ENCODE data around the gene RTP4. TPM values are rescaled to one million over a fixed set of nuclear protein-coding genes. Genes with fewer than 3 reads are reported as not detected.

Gene RTP4
- under 1 TPM; 0.43 to 0.81 TPM for total RNA-seq

GRCh38 chr3:187368251-187369088, at the start of gene RTP4:
Gene RTP4, plus strand, starts transcription at chr3:187368385. Its CDS starts 57 bp downstream, at chr3:187368442.
- peaks cover 18% of the 10 kb centered on the region for H3K4me1 Mint-ChIP-seq (ENCODE audit: low read depth)
- H3K27me3 Mint-ChIP-seq (ENCODE audit: low read depth): no peaks in the 10 kb centered on the region
- DNase-seq: peak; percentile 57
- peak within 1 kb of the TSS; percentile 82 for H3K4me3 Mint-ChIP-seq
- CTCF ChIA-PET: interaction anchor here (0.7 to 2.0 kb wide), 10 partner anchors 9 to 345 kb away, joined by 3 to 8 read pairs (median 4); partner anchors contain the start of gene RPL39L
- intact Hi-C loops (cut with micrococcal nuclease): loop anchor here (5.0 kb wide), 1 partner anchor 236 kb away; no protein-coding TSS in a partner anchor
- peaks cover 25% of the 10 kb centered on the region for H3K36me3 Mint-ChIP-seq (ENCODE audit: low read depth)
- peak within 1 kb of the TSS; percentile 88 for H3K27ac Mint-ChIP-seq
- peaks cover 4% of the 10 kb centered on the region for H3K9me3 Mint-ChIP-seq

GRCh38 chr3:187318819-187319616, 49.2 kb upstream of the RTP4 start:
- H3K4me3 Mint-ChIP-seq: no peak overlapping the region
- CTCF ChIA-PET: interaction anchor here (0.6 to 9.8 kb wide), 71 partner anchors 9 to 1302 kb away, joined by 3 to 283 read pairs (median 4); partner anchors contain the start of genes RTP2 and RTP4
- H3K36me3 Mint-ChIP-seq (ENCODE audit: low read depth): no peaks in the 10 kb centered on the region
- peaks cover 27% of the 10 kb centered on the region for H3K27me3 Mint-ChIP-seq (ENCODE audit: low read depth)
- H3K4me1 Mint-ChIP-seq (ENCODE audit: low read depth): peaks cover 7% of the 10 kb centered on the region
- H3K9me3 Mint-ChIP-seq: no peaks in the 10 kb centered on the region
- DNase-seq: peak; percentile 51
- H3K27ac Mint-ChIP-seq: no peak overlapping the region
- intact Hi-C loops (cut with micrococcal nuclease): loop anchor here (1.0 to 10.0 kb wide), 9 partner anchors 99 to 1830 kb away; no protein-coding TSS in a partner anchor

GRCh38 chr3:187319699-187320302, 48.4 kb upstream of the RTP4 start:
- H3K4me1 Mint-ChIP-seq (ENCODE audit: low read depth): peaks cover 7% of the 10 kb centered on the region
- no peaks in the 10 kb centered on the region for H3K36me3 Mint-ChIP-seq (ENCODE audit: low read depth)

GRCh38 chr3:187321766-187322165, 46.4 kb upstream of the RTP4 start:
- Mint-ChIP-seq H3K27ac (no peak overlapping the region), H3K4me3 (no peak overlapping the region), H3K36me3 (ENCODE audit: low read depth) (no peaks in the 10 kb centered on the region), H3K4me1 (ENCODE audit: low read depth) (peaks cover 7% of the 10 kb centered on the region), H3K9me3 (no peaks in the 10 kb centered on the region), H3K27me3 (ENCODE audit: low read depth) (peaks cover 19% of the 10 kb centered on the region)
- CTCF ChIA-PET: interaction anchor here (0.6 to 9.8 kb wide), 6 partner anchors 9 to 674 kb away, joined by 3 to 283 read pairs (median 6); no protein-coding TSS in a partner anchor
- intact Hi-C loops (cut with micrococcal nuclease): no loop called here
- DNase-seq: no peak

More at GRCh38 chr3:187319699-187320302, 48.4 kb upstream of the RTP4 start:
- CTCF ChIA-PET: interaction anchor here (0.6 to 9.8 kb wide), 66 partner anchors 8 to 1885 kb away, joined by 3 to 283 read pairs (median 5); partner anchors contain the start of genes RTP2 and RTP4
- Mint-ChIP-seq H3K9me3 (no peaks in the 10 kb centered on the region), H3K27me3 (ENCODE audit: low read depth) (peaks cover 21% of the 10 kb centered on the region), H3K27ac (no peak overlapping the region), H3K4me3 (no peak overlapping the region)
- DNase-seq: peak; percentile 82
- intact Hi-C loops (cut with micrococcal nuclease): loop anchor here (1.0 to 10.0 kb wide), 9 partner anchors 100 to 1829 kb away; no protein-coding TSS in a partner anchor

GRCh38 chr3:187322291-187322690, 45.9 kb upstream of the RTP4 start:
- no peaks in the 10 kb centered on the region for H3K36me3 Mint-ChIP-seq (ENCODE audit: low read depth)
- no peaks in the 10 kb centered on the region for H3K9me3 Mint-ChIP-seq
- CTCF ChIA-PET: interaction anchor here (0.9 to 9.8 kb wide), 4 partner anchors 11 to 356 kb away, joined by 3 to 283 read pairs (median 42); no protein-coding TSS in a partner anchor
- H3K27me3 Mint-ChIP-seq (ENCODE audit: low read depth): peaks cover 14% of the 10 kb centered on the region
- DNase-seq: no peak
- H3K27ac Mint-ChIP-seq: no peak overlapping the region
- intact Hi-C loops (cut with micrococcal nuclease): no loop called here
- no peak overlapping the region for H3K4me3 Mint-ChIP-seq
- peaks cover 7% of the 10 kb centered on the region for H3K4me1 Mint-ChIP-seq (ENCODE audit: low read depth)

- CTCF ChIA-PET: interaction anchor here (1.0 to 9.8 kb wide), 4 partner anchors 102 to 355 kb away, joined by 3 to 283 read pairs (median 42); no protein-coding TSS in a partner anchor
- Mint-ChIP-seq H3K4me3 (no peak overlapping the region), H3K36me3 (ENCODE audit: low read depth) (no peaks in the 10 kb centered on the region), H3K27me3 (ENCODE audit: low read depth) (peaks cover 10% of the 10 kb centered on the region), H3K27ac (no peak overlapping the region), H3K9me3 (no peaks in the 10 kb centered on the region), H3K4me1 (ENCODE audit: low read depth) (peaks cover 7% of the 10 kb centered on the region)
- intact Hi-C loops (cut with micrococcal nuclease): no loop called here
- no peak for DNase-seq
Observed at GRCh38 chr3:187323091-187323490, 45.1 kb upstream of the RTP4 start.

GRCh38 chr3:187325632-187326031, 42.6 kb upstream of the RTP4 start:
- no peak for DNase-seq
- H3K27me3 Mint-ChIP-seq (ENCODE audit: low read depth): no peaks in the 10 kb centered on the region
- no peaks in the 10 kb centered on the region for H3K9me3 Mint-ChIP-seq
- no peak overlapping the region for H3K4me3 Mint-ChIP-seq
- CTCF ChIA-PET: interaction anchor here (1.4 kb wide), 1 partner anchor 43 kb away, joined by 3 read pairs; the partner anchor contains the start of gene RTP4
- intact Hi-C loops (cut with micrococcal nuclease): no loop called here
- H3K4me1 Mint-ChIP-seq (ENCODE audit: low read depth): no peaks in the 10 kb centered on the region
- H3K36me3 Mint-ChIP-seq (ENCODE audit: low read depth): no peaks in the 10 kb centered on the region
- no peak overlapping the region for H3K27ac Mint-ChIP-seq

- CTCF ChIA-PET: interaction anchor here (1.5 kb wide), 1 partner anchor 8 kb away, joined by 7 read pairs; no protein-coding TSS in a partner anchor
- intact Hi-C loops (cut with micrococcal nuclease): no loop called here
- Mint-ChIP-seq H3K36me3 (ENCODE audit: low read depth) (no peaks in the 10 kb centered on the region), H3K27ac (no peak overlapping the region), H3K27me3 (ENCODE audit: low read depth) (no peaks in the 10 kb centered on the region), H3K4me3 (no peak overlapping the region), H3K9me3 (no peaks in the 10 kb centered on the region), H3K4me1 (ENCODE audit: low read depth) (no peaks in the 10 kb centered on the region)
- no peak for DNase-seq
Observed at GRCh38 chr3:187327845-187328244, 40.3 kb upstream of the RTP4 start.

- intact Hi-C loops (cut with micrococcal nuclease): no loop called here
- no peak for DNase-seq
- no peaks in the 10 kb centered on the region for H3K9me3 Mint-ChIP-seq
- no peaks in the 10 kb centered on the region for H3K36me3 Mint-ChIP-seq (ENCODE audit: low read depth)
- no peak overlapping the region for H3K4me3 Mint-ChIP-seq
- CTCF ChIA-PET: interaction anchor here (1.0 to 1.5 kb wide), 2 partner anchors 9 kb away, joined by 6 to 7 read pairs; no protein-coding TSS in a partner anchor
- no peaks in the 10 kb centered on the region for H3K4me1 Mint-ChIP-seq (ENCODE audit: low read depth)
- H3K27ac Mint-ChIP-seq: no peak overlapping the region
- no peaks in the 10 kb centered on the region for H3K27me3 Mint-ChIP-seq (ENCODE audit: low read depth)
Observed at GRCh38 chr3:187328691-187329090, 39.5 kb upstream of the RTP4 start.

- Mint-ChIP-seq H3K27ac (no peak overlapping the region), H3K27me3 (ENCODE audit: low read depth) (peaks cover 2% of the 10 kb centered on the region), H3K4me1 (ENCODE audit: low read depth) (no peaks in the 10 kb centered on the region), H3K36me3 (ENCODE audit: low read depth) (no peaks in the 10 kb centered on the region), H3K4me3 (no peak overlapping the region), H3K9me3 (no peaks in the 10 kb centered on the region)
- no peak for DNase-seq
- intact Hi-C loops (cut with micrococcal nuclease): no loop called here
- CTCF ChIA-PET: no interaction called here
Observed at GRCh38 chr3:187334904-187335303, 33.3 kb upstream of the RTP4 start.

- no peak overlapping the region for H3K27ac Mint-ChIP-seq
Observed at GRCh38 chr3:187336322-187336721, 31.9 kb upstream of the RTP4 start.

More at GRCh38 chr3:187336322-187336721, 31.9 kb upstream of the RTP4 start:
- DNase-seq: no peak
- H3K4me3 Mint-ChIP-seq: no peak overlapping the region
- CTCF ChIA-PET: interaction anchor here (1.5 kb wide), 1 partner anchor 17 kb away, joined by 4 read pairs; no protein-coding TSS in a partner anchor
- H3K4me1 Mint-ChIP-seq (ENCODE audit: low read depth): no peaks in the 10 kb centered on the region
- intact Hi-C loops (cut with micrococcal nuclease): no loop called here
- no peaks in the 10 kb centered on the region for H3K36me3 Mint-ChIP-seq (ENCODE audit: low read depth)
- H3K9me3 Mint-ChIP-seq: no peaks in the 10 kb centered on the region
- H3K27me3 Mint-ChIP-seq (ENCODE audit: low read depth): peaks cover 2% of the 10 kb centered on the region

Data from activated naive CD4-positive, alpha-beta T cell treated with anti-CD3 and anti-CD28 coated beads for 36 hours (primary cell).